Hematopoietic multipotent progenitor cell treated with erythropoietin and hydrocortisone succinate and interleukin-3 and kit ligand, for 4 days (in vitro differentiated cells): ENCODE measurements around the gene MYH16.
"Not testable (repeated sequence)": the region's sequence is repeated elsewhere in the genome, so short reads cannot be mapped to it uniquely, and the experiment has no call there.

ENCODE experiments used
- DNase-seq: peaks from one replicate; pipeline ENCODE4 v3.0.0-alpha.2; 2015

MYH16 gene

DNA sequence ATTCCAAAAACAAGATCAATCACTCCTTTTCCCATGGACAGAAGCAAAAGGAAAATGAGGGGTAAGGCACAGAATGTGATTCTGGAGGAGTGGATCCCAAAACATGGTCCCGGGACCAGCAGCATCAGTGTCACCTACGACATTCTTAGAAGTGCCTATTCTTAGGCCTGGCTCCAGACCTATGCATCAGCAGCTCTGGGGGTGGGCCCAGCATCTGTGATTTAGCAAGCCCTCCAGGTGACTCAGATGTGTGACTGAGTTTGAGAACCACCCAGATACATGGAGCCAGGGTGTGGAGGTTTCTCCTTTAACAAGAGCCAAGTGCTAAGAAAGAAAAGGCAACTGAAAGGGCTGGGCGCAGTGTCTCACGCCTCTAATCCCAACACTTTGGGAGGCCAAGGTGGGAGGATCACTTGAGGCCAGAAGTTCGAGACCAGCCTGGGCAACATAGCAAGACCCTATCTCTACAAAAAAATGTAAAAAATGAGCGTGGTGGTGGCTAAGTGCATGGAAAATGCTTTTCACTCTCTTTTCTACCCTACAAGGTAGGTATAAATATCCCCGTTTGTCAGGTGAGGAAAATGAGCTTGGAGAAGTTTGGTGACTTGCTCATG lies 35.9 kb downstream of the MYH16 start:
- no peak for DNase-seq

DNA sequence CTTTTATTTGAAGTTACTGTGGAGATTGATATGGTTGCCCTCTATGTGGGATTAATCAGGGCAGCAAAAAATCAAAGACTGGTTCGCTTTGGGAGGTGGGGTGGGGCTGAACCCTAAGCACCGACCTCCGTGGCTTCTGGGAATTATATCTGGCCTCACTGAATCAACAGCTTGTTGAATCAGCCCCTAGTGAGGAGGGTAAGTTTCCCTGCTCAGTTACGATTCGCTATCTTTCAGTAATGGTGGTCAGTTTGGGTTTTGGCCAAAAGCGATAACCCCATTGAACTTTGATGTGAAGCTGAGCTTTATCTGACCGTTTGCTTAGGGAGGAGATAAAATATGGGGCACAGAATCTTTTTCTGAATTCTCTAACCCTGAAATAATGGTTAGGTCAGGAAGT lies 36.5 kb downstream of the MYH16 start:
- no peak for DNase-seq

DNA sequence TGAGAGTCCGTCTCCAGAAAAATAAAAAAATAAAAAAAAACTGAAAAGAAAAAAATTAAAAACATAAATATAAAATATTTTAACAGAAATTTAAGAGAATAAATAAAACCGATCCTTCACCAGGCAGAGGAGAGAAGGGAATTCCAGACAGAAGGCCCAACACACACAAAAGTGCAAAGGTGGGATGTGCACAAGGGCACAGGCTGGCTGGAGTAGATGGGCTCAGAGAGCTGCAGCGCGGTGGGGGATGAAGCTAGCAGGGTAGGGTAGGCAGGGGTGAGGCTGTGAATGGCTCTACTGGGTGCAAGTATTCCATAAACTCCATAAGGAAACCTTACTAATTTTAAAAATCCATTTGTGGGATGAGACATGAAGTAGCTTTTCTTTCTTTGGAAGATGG lies 37.4 kb downstream of the MYH16 start:
- DNase-seq = no peak

DNA sequence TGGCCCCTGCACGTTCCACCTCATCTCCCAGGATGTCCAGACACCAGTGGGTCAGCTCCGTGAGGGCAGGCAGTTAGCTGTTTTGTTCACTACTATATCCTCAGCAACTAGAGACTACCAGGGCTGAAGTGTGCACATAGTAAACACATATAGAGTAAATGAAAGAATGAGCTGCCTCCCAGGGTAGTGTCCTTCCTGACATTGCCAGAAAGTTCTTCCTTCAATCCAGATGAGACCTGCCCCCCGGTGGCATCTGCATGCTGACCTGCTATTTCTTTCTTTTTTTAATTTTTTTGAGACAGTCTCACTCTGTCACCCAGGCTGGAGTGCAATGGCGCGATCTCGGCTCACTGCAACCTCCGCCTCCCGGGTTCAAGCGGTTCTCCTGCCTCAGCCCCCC lies 39.1 kb downstream of the MYH16 start:
- no peak for DNase-seq

DNA sequence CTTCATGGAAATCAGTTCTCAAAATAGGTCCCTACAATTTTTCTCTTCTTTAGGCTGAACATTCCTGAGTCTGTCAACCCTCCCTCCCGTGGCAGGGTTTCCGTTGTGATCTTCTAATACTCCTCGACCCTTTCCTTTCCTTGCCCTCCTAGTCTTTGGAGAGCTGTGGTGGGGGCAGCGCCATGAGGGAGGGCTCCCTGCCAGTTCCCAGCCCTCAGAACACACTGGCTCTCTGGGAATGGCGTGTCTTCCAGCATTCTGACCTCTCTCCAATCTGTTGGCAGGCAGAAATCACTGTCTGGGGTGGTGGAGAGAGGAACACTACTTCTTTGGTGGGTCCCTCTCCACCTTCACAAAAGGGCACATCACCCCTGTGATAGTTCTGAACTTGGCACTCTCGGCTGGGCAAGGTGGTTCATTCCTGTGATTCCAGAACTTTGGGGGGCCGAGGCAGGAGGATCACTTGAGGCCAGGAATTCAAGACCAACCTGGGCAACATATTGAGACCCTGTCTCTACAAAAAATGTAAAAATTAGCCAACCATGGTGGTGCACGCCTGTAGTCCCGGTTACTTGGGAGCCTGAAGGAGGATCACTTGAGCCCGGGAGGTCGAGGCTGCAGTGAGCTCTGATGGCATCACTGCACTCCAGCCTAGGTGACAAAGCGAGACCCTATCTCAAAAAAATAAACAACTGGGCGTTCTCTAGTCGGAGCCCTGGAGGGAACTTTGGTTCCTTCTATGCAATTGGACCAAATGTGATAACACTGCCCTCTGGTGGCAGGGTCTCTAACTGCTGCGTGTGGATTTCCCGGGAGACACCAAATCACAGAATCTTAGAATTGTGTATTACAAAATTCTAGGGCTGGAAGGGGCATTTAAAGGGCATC lies 39.9 kb downstream of the MYH16 start:
- peak; percentile 84 for DNase-seq

DNA sequence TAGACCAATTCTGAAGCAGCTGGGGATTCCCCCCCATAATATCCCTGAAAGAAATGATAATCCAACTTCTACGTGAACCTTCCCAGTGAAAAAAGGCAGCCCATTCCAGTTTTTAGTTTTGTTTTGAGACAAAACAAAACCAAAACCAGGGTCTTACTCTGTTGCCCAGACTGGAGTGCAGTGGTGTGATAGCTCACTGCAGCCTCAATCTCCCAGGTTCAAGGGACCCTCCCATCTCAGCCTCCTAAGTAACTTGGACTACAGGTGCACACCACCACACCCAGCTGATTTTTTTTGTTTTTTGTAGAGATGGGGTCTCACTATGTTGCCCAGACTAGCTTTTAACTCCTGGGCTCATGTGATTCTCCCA lies 40.5 kb downstream of the MYH16 start:
- DNase-seq = no peak

DNA sequence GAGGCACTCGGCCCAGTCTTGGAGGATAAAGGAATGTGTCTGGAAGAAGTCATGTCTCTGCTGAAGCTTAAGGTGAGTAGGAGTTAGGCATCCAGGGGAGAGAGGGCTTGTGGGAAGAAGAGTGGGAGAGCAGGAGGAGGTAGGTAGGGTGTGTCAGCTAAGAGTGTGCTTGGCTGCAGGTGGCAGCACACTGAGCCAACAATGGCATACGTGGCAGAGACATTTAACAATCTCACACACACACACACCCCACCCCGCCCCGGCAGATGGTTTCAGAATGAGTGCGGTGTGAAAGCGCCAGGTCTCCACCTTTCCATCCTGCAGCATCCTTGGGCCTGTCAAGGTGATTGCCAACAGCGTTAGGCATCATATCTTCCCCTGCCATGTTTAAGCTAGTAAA lies 41.9 kb downstream of the MYH16 start:
- DNase-seq = peak; percentile 27

DNA sequence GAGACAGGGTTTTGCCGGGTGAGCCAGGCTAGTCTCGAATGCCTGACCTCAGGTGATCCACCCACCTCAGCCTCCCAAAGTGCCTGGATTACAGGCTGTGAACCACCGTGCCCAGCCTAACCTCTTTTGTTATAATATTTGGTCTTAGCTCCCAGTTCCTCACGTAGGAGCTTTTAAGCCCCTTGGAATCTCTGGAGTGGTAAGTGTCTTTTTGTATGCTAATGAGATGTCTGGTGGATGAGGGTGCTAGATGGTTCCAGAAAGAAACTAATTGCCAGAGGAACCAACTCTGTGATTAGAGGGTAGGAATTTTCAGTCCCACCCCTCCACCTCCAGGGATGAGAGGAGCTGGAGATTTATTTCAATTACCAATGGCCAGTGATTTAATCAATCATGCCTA lies 47.7 kb downstream of the MYH16 start:
- no peak for DNase-seq

DNA sequence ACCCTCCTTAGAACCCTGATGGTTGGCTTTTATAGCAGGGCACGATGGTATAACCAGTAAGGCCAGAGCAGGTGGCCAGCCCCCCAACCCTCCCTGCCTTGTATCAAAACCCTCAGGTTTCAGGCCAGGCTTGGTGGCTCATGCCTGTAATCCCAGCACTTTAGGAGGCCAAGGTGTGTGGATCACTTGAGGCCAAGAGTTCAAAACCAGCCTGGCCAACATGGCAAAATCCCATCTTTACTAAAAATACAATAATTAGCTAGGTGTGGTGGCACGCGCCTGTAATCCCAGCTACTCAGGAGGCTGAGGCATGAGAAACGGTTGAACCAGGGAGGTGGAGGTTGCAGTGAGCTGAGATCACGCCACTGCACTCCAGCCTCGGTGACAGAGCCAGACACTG lies 50.0 kb downstream of the MYH16 start:
- not testable (repeated sequence) for DNase-seq

DNA sequence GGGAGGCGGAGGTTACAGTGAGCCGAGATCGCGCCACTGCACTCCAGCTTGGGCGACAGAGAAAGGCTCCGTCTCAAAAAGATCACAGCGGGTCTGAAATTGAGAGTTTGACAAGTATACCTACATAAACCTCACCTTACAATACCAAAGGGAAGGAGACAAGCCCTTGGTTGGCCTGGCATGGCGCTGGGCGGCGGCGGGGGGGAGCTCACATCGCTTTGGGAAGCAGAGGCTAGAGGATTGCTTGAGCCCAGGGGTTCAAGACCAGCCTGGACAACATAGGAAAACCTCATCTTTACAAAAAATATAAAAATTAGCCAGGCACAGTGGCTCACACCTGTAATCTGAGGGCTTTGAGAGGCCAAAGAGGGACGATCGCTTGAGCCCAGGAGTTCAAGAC lies 51.9 kb downstream of the MYH16 start:
- DNase-seq = no peak

DNA sequence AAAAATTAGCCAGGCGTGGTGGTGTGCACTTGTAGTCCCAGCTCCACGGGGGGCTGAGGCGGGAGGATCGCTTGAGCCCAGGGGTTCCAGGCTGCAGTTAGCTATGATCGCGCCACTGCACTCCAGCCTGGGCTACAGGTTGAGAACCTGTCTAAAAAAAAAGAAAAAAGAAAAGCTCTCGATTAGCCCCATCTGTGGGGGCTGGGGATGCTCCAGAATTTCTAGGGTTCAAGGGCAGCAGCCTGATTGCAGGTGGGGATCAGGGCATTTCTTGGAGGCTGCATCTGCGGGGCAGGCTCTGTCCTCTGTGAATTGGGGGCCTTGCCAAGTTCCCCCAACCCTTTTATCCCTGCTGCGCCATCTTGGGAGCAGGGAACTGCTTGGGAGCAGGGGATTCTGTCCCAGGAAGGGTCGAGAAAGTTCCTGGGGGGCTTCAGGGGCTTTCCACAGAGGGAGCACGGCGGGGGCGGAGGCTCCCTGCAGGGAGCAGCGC lies 52.4 kb downstream of the MYH16 start:
- peak; percentile 14 for DNase-seq

DNA sequence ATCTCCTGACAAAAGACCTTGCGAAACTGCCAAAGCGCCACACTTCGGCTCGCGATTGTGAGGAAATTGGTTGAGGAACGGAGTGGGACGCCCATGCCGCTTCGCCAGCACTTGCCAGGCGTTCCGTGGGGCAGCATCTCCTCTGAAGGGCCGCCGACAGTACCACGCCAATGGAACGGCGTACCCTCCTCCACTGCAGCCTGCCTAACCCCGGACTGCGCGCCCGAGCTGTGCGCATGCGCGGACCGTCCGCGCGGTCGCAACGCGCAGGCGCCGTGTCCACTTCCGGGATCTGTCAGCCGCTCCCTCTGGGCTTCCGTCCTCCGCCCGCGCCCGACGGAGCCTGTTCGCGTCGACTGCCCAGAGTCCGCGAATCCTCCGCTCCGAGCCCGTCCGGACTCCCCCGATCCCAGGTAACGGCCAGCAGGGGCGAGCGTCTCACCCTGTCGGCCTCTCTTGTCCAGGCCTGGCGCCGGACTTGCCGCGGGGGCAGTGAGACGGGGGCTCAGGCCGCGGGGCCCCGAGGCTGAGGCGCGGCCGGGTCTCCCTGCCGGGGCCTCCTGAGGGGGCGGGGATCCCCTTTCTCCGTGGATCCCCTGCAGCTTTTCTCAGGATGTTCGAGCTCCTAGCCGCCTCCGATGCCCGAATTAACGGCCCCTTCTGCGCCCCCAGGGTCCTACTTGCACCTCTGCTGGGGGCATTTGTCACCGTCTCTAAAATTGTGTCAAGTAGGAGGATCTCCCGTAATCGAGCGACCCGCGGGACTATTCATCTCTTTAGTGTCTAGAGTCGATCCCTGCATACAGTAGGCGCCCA lies 53.2 kb downstream of the MYH16 start, which contains the start of gene ARPC1A:
ARPC1A (plus strand) TSS at position 307 of the 816 bp plus-strand sequence. CDS start 7,456 bp downstream, outside the sequence.
- peak; percentile 96 for DNase-seq

DNA sequence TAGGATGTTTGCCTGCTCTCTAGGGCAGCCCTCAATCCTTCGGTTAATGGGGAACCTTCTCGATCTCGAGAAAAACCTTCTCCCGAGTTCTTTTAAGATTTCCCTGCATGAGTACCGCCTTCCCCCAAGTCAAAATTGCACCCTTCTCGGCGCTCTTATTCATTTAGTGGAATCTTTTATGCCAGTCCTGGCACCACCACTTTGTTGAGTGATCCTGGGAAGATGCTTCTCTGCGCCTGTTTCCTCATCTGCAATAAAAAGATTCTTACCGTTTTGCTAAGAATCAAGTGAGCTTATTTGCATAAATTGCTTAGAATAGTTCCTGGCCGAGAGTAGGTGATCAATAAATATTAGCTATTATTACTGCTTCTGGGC lies 53.8 kb downstream of the MYH16 start:
- DNase-seq = no peak

DNA sequence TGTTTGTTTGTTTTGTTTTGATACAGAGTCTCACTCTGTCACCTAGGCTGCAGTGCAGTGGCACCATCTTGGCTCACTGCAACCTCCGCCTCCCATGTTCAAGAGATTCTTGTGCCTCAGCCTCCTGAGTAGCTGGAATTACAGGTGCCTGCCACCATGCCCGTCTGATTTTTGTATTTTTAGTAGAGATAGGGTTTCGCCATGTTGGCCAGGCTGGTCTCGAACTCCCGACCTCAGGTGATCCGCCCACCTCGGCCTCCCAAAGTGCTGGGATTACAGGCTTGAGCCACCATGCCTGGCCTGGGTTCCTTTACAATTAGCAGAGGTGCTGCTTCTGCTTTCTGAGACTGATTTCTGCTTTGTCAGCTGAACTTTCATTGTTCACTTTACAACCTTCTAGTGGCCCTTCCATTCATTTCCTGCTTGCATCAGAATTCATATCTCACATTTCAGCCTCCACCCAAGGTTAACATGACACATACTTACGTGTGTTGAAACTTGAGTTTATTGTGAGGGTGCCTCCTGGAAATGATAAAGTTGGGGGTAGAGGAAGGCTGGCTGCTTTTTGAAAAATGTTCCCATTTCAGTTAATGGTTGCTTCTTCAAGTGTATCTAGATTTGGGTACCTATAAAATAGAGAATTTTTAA lies 57.8 kb downstream of the MYH16 start:
- peak; percentile 82 for DNase-seq

DNA sequence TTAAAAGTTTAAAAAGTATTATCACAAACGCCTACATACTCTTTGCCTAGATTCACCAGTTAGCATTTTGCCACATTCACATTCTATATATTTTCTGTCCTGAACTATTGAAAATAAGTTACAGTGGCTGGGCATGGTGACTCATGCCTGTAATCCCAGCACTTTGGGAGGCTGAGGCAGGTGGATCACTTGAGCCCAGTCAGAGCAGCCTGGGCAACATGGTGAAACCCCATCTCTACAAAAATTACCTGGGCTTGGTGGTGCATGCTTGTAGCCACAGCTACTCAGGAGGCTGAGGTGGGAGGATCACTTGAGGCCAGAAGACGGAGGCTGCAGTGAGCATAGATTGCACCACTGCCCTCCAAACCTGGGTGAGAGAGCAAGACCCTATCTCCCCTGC lies 58.4 kb downstream of the MYH16 start:
- no peak for DNase-seq

DNA sequence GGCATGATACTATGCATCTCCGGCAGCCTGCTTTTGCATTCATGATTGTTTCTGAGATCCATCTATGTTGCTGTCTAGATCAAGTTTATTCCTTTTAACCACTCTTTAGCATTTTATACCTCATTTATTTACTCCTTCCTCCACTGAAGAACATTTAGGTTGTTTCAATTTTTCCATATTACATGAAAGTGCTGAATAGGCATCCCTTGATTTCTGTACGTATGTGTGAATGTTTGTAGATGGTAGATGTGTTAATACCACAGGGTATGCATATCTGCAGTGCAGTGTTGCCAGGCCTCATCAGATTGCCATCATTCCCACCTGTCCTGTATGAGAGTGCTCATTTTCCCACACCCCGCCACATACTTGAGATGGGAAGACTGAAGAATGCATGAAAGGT lies 67.0 kb downstream of the MYH16 start:
- no peak for DNase-seq

DNA sequence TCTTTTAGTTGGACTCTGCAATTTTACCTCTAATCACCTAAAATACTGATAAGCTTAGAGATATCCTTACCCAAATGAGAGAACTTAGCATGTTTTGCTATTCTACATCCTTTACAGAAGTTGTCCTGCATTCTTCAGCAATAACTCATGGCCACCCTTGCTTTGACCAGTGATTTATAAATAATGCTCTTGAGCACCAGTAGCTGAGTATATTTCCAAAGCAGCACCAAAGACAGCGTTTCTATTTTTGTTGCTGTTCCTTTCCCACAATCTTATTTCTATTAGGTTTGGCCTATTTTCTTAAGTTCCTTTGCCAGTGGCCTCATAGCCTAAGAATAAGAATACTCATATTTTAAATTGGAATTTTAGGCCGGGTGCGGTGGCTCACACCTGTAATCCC lies 68.0 kb downstream of the MYH16 start:
- no peak for DNase-seq

DNA sequence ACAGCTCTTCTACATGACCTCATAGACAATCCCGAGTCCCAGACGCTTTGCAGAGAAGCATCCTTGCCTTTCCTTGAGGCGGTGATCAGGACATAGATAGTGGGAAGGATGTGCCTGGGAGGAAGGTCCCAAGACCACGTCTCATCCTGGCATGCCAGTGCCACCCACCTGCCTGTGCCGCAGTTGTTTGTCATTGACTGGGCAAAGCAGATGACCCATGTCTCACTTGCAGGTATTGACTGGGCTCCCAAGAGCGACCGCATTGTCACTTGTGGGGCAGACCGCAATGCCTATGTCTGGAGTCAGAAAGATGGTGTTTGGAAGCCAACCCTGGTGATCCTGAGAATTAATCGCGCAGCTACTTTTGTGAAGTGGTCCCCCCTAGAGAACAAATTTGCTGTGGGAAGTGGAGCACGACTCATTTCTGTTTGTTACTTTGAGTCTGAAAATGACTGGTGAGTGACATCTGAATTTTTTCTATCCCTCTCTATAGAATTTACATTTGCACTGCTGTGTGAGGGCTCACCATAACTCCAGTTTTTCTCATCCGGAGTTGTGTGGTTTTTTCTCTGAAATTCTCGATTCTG lies 71.5 kb downstream of the MYH16 start:
- no peak for DNase-seq

DNA sequence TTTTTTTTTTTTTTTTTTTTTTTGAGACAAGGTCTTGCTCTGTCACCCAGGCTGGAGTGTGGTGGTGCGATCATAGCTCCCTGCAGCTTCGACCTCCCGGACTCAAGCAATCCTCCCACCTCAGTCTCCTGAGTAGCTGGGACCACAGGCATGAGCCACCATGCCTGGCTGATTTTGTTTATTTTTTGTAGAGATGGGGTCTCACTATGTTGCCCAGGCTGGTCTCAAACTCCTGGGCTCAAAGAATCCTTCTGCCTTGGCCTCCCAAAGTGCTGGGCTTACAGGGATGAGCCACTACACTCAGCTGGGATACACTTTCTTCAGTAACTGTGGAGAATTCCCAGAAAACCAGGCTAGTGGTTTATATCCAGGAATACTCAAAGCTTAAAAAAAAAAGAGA lies 78.0 kb downstream of the MYH16 start:
- DNase-seq = not testable (repeated sequence)

DNA sequence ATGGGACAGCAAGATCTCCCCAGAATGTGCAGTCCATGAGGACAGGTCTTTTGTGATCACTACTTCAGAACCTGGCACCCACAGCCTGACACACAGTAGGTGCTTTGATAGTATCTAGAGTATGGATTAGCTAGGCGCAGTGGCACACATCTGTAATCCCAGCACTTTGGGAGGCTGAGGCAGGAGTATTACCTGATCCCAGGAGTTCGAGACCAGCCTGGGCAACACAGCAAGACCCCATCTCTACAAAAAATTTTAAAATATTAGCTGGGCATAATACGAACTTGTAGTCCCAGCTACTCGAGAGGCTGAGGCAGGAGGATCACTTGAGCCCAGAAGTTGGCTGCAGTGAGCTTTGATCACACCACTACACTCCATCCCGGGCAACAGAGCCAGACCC lies 79.6 kb downstream of the MYH16 start:
- DNase-seq = no peak

DNA sequence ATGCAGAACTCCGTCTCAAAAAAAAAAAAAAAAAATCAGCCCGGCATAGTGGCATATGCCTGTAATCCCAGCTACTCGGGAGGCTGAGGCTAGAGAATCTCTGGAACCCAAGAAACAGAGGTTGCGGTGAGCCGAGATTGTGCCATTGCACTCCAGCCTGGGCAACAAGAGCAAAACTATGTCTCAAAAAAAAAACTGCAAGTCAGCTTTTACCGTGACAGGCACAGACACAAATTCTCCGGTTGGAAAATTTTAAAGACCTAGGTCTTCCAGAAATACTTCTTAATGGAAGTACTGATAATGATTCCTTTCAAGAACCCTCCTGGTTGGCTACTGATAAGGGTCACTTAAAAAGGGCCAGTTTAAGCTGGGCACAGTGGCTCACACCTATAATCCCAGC lies 82.5 kb downstream of the MYH16 start:
- DNase-seq = no peak

DNA sequence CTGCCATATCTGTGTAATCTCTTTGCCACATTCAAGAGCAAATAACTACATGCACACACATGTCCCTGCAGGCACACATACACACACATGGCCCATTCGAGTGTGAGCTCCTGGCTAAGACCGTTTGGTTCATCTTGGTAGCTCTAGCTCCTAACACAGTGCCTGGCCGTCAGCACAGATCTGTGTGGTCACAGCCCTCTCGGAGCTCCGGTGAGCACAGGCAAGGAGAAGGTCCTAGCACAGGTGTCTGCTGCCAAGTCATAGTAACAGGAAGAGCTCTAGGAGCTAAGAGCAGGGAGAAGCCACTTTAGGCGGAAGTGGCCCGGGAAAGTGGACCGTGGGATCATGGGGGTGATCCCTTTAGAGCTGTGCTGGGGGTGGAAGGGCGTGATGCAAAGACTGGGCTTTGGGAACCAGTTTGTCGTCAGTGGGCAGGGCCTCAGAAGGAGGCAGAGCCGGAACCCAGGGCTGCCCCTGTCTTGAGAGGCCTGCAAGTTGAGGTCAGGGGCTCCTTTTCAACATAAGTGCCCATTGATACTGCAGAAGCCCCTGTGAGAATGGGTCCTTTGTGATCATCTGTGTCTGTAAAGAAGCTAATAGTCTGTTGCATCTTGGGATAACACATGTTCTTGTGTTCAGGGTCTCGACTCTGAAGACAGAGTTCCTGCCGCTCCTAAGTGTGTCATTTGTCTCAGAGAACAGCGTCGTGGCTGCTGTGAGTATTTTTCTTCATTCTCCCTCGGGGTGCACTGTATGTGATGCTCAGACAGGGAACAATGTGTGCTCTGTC lies 85.3 kb downstream of the MYH16 start:
- no peak for DNase-seq
